Activated T-helper 2 cell treated with anti-CD3 and anti-CD28 coated beads, Interferon-gamma antibody, Interleukin-2, Interleukin-4, amounts not matched to agents 10 μg/mL and 5 μg/mL and 100 μg/mL, durations not matched to agents 14 hours and 24 hours and 36 hours (primary cell): Measurements from ENCODE around the gene TRUB1. TPM values are rescaled to one million over a fixed set of nuclear protein-coding genes. Genes with fewer than 3 reads are reported as not detected.
"Not testable (repeated sequence)": the region's sequence is repeated elsewhere in the genome, so short reads cannot be mapped to it uniquely, and the experiment has no call there.

Source experiments
- DNase-seq: peaks from one replicate; pipeline ENCODE4 v3.0.0; 2021; ENCODE audit warnings: low spot score
- H3K27ac Mint-ChIP-seq: one replicate; pipeline ENCODE4 v1.8.0; 2021; ENCODE audit warnings: mixed read lengths
- H3K27me3 Mint-ChIP-seq: one replicate; pipeline ENCODE4 v1.8.0; 2021; ENCODE audit warnings: low read depth, mixed read lengths
- H3K36me3 Mint-ChIP-seq: one replicate; pipeline ENCODE4 v1.8.0; 2021; ENCODE audit warnings: low read depth, mixed read lengths
- H3K4me1 Mint-ChIP-seq: one replicate; pipeline ENCODE4 v1.8.0; 2021; ENCODE audit warnings: low read depth, mixed read lengths
- H3K4me3 Mint-ChIP-seq: one replicate; pipeline ENCODE4 v1.8.0; 2021; ENCODE audit warnings: low read depth, mild to moderate bottlenecking, moderate library complexity, mixed read lengths
- H3K9me3 Mint-ChIP-seq: one replicate; pipeline ENCODE4 v1.8.0; 2021; ENCODE audit warnings: mixed read lengths
- intact Hi-C: fragments of 100-400 bp; cut with micrococcal nuclease; formaldehyde crosslinking; loops from one replicate; pipeline ENCODE4 v1.15.1; 2023
- total RNA-seq: library from RNA; stranded (reverse); gene quantifications from 2 replicates; pipeline ENCODE4 v1.2.3, GENCODE V29; 2022

TRUB1 gene
- total RNA-seq, result 20.3 and 21.4 TPM in 2 replicates

GRCh38 chr10:114937962-114938855 is at the start of gene TRUB1:
Gene TRUB1, plus strand, starts transcription at chr10:114938195. Its CDS starts 59 bp downstream, at chr10:114938254.
- H3K27me3 Mint-ChIP-seq, result no peaks in the 10 kb centered on the region
- intact Hi-C loops, result loop anchor here (1.0 to 5.0 kb wide), 2 partner anchors 27 to 396 kb away; no protein-coding TSS in a partner anchor

DNA sequence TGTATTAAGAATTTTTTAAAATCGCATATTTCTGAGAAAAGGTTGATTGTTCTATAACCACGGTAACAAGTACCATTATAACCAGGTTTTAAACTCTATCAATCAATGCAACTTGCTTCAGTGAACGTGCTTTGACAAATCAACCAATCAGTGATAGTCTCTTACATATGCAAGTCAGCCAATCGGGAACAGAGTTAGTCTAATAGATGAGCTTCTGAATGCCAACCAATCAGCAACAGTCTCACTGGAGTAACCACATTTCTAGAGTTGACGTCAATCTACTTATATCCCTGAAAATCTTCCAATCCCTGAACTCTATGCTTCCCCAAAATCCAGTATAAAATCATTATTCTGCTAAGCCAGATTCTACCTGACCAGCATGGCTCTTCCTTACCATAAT is 44.7 kb upstream of the TRUB1 start:
- no peaks in the 10 kb centered on the region for H3K36me3 Mint-ChIP-seq
- intact Hi-C loops, result no loop called here
- DNase-seq, result no peak
- H3K27ac Mint-ChIP-seq, result no peak overlapping the region
- H3K4me3 Mint-ChIP-seq, result no peak overlapping the region
- H3K4me1 Mint-ChIP-seq, result no peaks in the 10 kb centered on the region
- peaks cover 2% of the 10 kb centered on the region for H3K27me3 Mint-ChIP-seq
- H3K9me3 Mint-ChIP-seq, result no peaks in the 10 kb centered on the region

More at GRCh38 chr10:114937962-114938855, at the start of gene TRUB1:
- DNase-seq, result peak; percentile 80
- peak within 1 kb of the TSS; percentile 93 for H3K27ac Mint-ChIP-seq
- H3K4me3 Mint-ChIP-seq, result peak within 1 kb of the TSS; percentile 95
- peaks cover 28% of the 10 kb centered on the region for H3K4me1 Mint-ChIP-seq
- peaks cover 14% of the 10 kb centered on the region for H3K36me3 Mint-ChIP-seq
- no peaks in the 10 kb centered on the region for H3K9me3 Mint-ChIP-seq

GRCh38 chr10:114894911-114895310 is 43.1 kb upstream of the TRUB1 start:
- intact Hi-C loops, result no loop called here
- Mint-ChIP-seq H3K36me3 (no peaks in the 10 kb centered on the region), H3K4me3 (no peak overlapping the region), H3K9me3 (no peaks in the 10 kb centered on the region), H3K27me3 (peaks cover 2% of the 10 kb centered on the region), H3K27ac (no peak overlapping the region), H3K4me1 (peaks cover under 1% of the 10 kb centered on the region)
- no peak for DNase-seq

DNA sequence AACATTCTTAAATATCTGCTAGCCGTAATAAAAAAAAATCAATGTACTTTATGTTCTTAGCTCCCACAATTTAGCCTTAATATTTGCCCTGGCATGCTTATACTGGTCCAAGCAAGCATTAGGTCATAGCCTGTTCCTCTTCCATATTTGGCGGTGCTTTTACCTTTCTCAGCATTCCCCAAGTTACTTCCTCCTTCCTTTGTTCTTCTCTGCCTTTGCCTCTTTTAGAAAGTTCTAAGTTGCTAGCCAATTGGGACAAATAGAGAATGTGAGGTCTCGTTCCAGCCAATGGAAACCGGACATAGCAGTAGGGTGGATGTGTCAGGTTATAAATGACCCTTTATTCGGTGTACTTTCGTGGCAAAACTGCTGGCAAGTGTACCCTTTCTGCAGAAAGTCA is 41.0 kb upstream of the TRUB1 start:
- H3K4me3 Mint-ChIP-seq, H3K27ac Mint-ChIP-seq, DNase-seq, H3K27me3 Mint-ChIP-seq, intact Hi-C loops, H3K9me3 Mint-ChIP-seq, H3K4me1 Mint-ChIP-seq, H3K36me3 Mint-ChIP-seq: not testable (repeated sequence)

DNA sequence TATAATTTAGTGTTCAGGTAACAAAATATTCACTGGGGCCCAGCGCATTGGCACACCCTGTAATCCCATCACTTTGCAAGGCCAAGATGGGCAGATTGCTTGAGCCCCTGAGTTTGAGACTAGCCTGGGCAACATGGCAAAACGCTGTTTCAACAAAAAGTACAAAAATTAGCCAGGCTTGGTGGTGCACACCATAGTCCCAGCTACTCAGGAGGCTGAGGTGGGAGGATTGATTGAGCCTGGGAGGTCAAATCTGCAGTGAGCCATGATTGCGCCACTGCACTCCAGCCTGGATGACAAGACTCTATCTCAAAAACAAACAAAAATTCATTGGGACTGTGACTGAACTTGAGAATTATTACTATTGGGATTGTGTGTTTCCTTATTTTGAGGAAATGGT is 40.4 kb upstream of the TRUB1 start:
- DNase-seq, result no peak
- intact Hi-C loops, result no loop called here
- H3K27ac Mint-ChIP-seq, result no peak overlapping the region
- no peaks in the 10 kb centered on the region for H3K9me3 Mint-ChIP-seq
- H3K36me3 Mint-ChIP-seq, result no peaks in the 10 kb centered on the region
- H3K4me3 Mint-ChIP-seq, result no peak overlapping the region
- peaks cover 4% of the 10 kb centered on the region for H3K4me1 Mint-ChIP-seq
- peaks cover 2% of the 10 kb centered on the region for H3K27me3 Mint-ChIP-seq

DNA sequence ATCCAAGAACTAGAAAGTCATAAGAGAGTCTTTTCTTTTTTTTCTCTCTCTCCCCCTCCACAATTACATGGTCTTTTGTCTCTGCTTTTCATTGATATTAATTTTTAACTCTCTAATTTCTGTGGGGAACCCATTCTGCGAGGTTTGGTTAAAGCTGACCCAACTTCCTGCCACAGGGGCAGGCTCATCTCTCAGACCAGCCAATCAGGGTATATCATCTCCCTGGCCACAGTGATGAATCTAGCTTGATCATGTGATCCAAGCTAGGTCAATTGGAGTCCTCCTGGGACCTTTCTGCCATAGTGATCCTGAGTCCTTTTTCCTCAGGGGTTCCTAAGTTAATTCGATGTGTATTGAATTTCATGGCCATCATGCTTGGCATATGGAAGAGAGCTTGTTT is 38.0 kb upstream of the TRUB1 start:
- peaks cover 4% of the 10 kb centered on the region for H3K4me1 Mint-ChIP-seq
- no peaks in the 10 kb centered on the region for H3K9me3 Mint-ChIP-seq
- H3K36me3 Mint-ChIP-seq, result no peaks in the 10 kb centered on the region
- intact Hi-C loops, result no loop called here
- no peak for DNase-seq
- H3K27me3 Mint-ChIP-seq, result peaks cover 6% of the 10 kb centered on the region
- H3K4me3 Mint-ChIP-seq, result no peak overlapping the region
- H3K27ac Mint-ChIP-seq, result no peak overlapping the region

DNA sequence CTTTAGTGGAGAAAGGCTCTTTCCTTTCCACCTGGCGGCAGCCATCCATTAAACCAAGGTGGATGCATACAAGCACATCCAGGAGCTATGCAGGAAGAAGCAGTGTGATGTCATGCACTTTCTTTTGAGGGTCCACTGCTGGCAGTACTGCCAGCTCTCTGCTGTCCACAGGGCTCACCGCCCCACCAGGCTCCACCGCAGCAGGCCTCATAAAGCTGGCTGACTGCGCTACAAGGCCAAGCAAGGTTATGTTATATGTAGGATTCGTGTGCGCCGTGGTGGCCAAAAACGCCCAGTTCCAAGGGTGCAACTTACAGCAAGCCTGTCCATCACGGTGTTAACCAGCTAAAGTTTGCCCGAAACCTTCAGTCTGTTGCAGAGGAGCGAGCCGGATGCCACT is 37.3 kb upstream of the TRUB1 start:
- peaks cover 10% of the 10 kb centered on the region for H3K27me3 Mint-ChIP-seq
- peaks cover 4% of the 10 kb centered on the region for H3K4me1 Mint-ChIP-seq
- no peak overlapping the region for H3K4me3 Mint-ChIP-seq
- no peak for DNase-seq
- H3K36me3 Mint-ChIP-seq, result no peaks in the 10 kb centered on the region
- H3K9me3 Mint-ChIP-seq, result no peaks in the 10 kb centered on the region
- H3K27ac Mint-ChIP-seq, result no peak overlapping the region
- intact Hi-C loops, result no loop called here

- DNase-seq, result no peak
Measured at GRCh38 chr10:114902151-114902550, 35.8 kb upstream of the TRUB1 start.

GRCh38 chr10:114905450-114905849 is 32.5 kb upstream of the TRUB1 start:
- Mint-ChIP-seq H3K36me3 (no peaks in the 10 kb centered on the region), H3K27ac (no peak overlapping the region), H3K4me3 (no peak overlapping the region), H3K9me3 (peaks cover 11% of the 10 kb centered on the region), H3K4me1 (peaks cover 8% of the 10 kb centered on the region), H3K27me3 (peaks cover 12% of the 10 kb centered on the region)
- intact Hi-C loops, result no loop called here
- no peak for DNase-seq

More at GRCh38 chr10:114902151-114902550, 35.8 kb upstream of the TRUB1 start:
- Mint-ChIP-seq H3K36me3 (no peaks in the 10 kb centered on the region), H3K9me3 (no peaks in the 10 kb centered on the region), H3K4me1 (peaks cover 4% of the 10 kb centered on the region), H3K4me3 (no peak overlapping the region), H3K27ac (no peak overlapping the region), H3K27me3 (peaks cover 12% of the 10 kb centered on the region)
- intact Hi-C loops, result no loop called here

GRCh38 chr10:114906981-114907380 is 31.0 kb upstream of the TRUB1 start:
- Mint-ChIP-seq H3K4me3 (no peak overlapping the region), H3K27ac (no peak overlapping the region), H3K27me3 (peaks cover 12% of the 10 kb centered on the region), H3K4me1 (peaks cover 21% of the 10 kb centered on the region), H3K9me3 (peaks cover 11% of the 10 kb centered on the region), H3K36me3 (no peaks in the 10 kb centered on the region)
- DNase-seq, result no peak
- intact Hi-C loops, result no loop called here

- no peak for DNase-seq
Measured at GRCh38 chr10:114908896-114909295, 29.1 kb upstream of the TRUB1 start.

GRCh38 chr10:114911052-114911711 is 26.8 kb upstream of the TRUB1 start:
- intact Hi-C loops, result loop anchor here (1.0 to 5.0 kb wide), 2 partner anchors 27 to 384 kb away; partner anchors contain the start of gene TRUB1
- H3K4me3 Mint-ChIP-seq, result peak overlapping the region; percentile 43
- H3K4me1 Mint-ChIP-seq, result peaks cover 50% of the 10 kb centered on the region
- H3K9me3 Mint-ChIP-seq, result peaks cover 11% of the 10 kb centered on the region
- H3K27ac Mint-ChIP-seq, result peak overlapping the region; percentile 86
- no peak for DNase-seq
- peaks cover 3% of the 10 kb centered on the region for H3K36me3 Mint-ChIP-seq
- H3K27me3 Mint-ChIP-seq, result peaks cover 2% of the 10 kb centered on the region

More at GRCh38 chr10:114908896-114909295, 29.1 kb upstream of the TRUB1 start:
- peaks cover 35% of the 10 kb centered on the region for H3K4me1 Mint-ChIP-seq
- H3K27ac Mint-ChIP-seq, result no peak overlapping the region
- H3K36me3 Mint-ChIP-seq, result no peaks in the 10 kb centered on the region
- peaks cover 11% of the 10 kb centered on the region for H3K9me3 Mint-ChIP-seq
- H3K4me3 Mint-ChIP-seq, result no peak overlapping the region
- H3K27me3 Mint-ChIP-seq, result peaks cover 12% of the 10 kb centered on the region
- intact Hi-C loops, result no loop called here
